Embryonic facial prominence (tissue), 1 donor: ENCODE measurements around the gene TMEM108.
A peak's percentile ranks its signal among the peaks of the same experiment; 100 is the strongest.

Source experiments
- DNase-seq: peaks from one replicate; pipeline ENCODE4 v3.0.0-alpha.2; 2016; ENCODE audit errors: extremely low spot score

Gene TMEM108

DNA sequence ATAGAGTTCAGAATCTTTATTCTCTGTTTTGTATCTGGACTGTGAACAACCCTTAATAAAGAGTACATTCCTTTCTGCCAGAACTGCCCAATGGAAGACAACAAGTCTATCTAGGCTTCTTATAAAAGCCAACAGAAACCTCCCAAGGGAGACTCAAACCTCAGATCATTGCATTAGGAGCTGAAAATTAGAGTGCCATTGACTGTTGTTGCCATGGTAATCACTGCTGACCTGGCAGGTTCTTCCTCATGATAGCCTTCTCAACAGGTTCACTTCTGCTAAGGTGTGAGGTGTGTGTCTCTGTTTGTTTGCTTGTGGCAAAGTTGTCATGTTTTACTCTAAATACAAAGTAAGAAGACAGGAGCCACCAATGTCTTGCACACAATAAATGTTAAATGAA lies 79.2 kb downstream of the TMEM108 start:
- no peak for DNase-seq

DNA sequence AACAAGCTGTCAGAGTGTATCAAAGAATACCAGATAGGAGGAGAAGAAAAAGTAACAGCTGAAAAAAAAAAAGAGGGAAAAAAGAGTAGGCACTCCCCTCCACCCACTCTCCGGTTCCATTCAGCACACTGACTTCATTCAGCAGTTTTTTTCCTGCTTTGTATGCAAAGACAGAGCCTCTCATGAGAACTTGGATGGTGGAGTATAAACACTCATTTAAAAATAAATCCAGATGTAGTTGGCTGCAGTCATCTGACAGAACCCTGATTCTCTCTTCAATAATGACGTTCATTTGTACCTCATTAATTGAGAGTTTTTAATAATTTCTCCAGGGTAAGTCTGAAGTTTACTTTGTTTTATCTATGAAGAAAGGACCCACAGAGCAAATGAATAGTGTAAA lies 81.0 kb downstream of the TMEM108 start:
- no peak for DNase-seq

DNA sequence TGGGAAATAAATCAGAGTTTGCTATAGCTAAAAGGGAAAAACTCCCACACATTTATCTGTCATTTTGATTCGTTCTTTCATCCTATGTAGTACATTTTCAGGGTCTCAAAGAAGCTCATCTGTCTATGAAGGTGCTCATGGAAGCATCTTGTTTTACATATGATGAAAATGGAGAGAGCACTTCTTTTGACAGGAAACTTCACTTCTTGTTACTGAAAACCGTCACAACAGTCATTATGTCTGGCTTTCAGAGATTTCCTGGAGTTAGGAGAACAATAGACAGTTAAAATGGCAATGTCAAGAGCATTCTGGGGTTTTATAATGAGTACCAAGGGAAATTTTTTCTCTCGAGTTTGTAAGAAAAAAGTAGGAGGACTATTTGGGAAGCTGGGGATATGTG lies 83.3 kb downstream of the TMEM108 start:
- DNase-seq, result no peak

DNA sequence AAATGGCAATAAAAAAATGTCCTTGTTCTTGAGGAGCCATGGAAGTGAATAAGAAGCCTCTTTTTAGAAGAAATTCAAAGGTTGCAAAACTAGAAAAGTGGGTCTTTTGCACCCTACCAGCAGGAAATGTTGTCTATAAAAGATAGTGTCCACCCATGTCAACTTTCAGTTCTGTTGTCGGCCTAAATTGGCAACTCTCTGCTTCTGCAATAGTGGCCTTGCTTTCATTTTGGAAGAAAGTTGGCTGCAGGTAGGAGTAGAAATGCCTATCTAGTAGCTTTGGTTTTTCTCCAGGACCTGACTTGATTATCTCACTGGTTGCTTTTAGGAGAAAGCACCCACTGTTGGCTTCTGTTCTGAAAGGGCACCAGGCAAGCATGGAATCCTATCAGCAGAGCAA lies 85.4 kb downstream of the TMEM108 start:
- no peak for DNase-seq

DNA sequence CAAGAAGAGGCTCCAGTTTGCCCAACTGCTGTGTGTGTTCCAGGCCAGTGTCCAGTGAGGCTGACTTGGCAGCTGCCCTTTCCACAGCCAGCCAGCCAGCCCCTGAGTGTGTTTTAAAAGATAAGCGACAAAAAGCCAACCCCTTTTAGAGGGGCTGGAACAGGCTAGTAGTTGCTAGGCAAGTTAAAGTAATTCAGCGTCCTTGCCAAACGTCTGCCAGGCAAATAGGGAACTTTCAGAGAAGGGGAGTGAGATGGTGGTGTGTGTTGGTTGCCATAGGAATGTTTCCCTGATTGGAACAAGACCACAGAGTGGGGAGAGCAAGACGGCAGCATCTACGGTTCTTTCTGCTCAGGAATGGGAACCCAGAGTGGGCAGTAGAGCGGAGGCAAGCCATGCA lies 86.3 kb downstream of the TMEM108 start:
- peak; percentile 81 for DNase-seq

DNA sequence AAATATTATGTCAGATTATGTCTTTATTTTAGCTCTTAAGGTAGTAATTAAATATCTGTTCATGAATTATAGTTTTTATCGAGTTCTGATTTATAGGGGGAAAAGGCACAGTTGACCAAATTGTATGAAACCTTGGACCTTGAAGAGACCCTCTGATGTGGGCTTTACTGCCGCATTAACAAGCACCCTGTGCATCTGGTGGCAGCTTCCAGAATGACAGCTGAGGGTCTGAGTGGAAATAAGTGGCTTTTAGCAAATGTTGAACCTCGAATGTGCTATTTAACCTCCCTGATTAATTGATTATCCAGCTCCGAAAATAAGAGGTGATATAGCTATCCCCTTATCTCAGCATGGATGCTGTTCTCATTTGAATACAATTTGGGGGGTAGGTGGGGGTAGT lies 87.0 kb downstream of the TMEM108 start:
- DNase-seq, result no peak

DNA sequence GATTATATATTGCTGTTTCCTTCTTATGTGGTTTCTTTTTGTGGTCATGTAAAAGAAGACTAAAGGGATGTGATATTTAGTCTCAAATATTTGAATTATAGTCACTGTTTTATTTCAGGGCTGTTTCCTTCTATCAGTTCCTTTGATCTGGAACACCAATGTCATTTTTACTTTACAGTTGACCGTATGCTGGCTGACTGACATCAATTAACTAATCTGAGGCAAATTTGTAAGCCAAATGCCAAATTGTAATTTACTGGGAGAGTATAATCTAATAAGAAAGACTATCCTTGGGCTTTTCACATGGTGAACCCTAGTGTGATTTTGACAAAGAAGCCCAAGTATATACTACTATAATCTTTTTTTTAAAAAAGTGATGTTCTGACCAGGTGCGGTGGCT lies 87.6 kb downstream of the TMEM108 start:
- no peak for DNase-seq

DNA sequence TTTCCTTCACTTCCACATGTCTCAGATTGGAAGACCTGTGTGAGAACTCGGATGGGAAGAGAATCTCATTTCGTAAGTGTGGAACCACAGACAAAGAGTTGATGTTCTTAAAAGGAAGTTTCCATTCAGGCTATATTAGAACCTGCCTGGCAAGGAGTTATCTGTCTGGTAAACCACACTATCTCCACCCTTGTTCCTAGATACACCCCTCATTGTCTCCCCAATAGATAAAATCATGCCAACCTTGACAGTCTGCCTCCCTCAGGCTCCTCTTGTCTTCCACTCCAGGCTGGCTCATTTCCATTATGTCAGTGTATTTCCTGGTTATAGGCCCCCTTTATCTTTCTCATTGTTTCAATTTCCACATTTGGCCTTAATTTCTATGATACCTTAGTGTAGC lies 89.2 kb downstream of the TMEM108 start:
- DNase-seq, result no peak

DNA sequence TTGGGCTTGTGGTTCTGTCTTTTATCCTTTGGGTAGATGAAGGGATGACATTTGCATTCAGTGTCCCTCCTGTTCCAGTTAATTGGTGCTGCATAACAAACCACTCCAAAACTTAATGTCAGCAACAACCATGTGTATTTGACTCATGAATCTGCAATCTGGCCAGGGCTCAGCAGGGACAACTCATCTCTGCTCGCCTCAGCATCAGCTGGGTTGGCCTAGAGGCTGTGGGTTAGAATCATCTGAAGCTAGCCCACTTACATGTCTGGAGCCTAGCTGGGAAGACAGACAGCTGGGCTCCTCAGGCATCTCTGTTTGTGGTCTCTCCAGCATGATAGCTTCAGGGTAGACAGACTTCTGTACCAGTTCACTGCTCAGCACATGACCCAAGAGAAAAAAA lies 92.0 kb downstream of the TMEM108 start:
- DNase-seq, result no peak

DNA sequence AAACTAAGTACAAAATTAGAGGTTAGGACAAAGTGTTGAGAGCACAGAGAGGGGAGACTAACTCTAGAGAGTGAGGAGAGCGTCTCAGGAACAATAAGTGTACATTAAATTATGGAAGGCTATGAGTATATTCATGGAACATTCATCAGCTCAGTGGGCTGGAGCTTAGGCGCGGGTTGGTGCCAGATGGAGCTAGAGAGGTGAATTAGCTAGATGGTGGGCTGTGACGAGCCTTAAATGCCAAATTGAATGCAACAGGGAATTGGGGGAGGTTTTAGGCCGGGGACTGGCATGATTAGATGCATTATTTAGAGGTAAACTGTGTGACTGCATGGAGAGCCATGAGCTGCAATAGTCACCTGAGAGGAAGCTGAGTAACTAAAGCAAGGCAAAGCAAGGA lies 97.1 kb downstream of the TMEM108 start:
- DNase-seq, result no peak

DNA sequence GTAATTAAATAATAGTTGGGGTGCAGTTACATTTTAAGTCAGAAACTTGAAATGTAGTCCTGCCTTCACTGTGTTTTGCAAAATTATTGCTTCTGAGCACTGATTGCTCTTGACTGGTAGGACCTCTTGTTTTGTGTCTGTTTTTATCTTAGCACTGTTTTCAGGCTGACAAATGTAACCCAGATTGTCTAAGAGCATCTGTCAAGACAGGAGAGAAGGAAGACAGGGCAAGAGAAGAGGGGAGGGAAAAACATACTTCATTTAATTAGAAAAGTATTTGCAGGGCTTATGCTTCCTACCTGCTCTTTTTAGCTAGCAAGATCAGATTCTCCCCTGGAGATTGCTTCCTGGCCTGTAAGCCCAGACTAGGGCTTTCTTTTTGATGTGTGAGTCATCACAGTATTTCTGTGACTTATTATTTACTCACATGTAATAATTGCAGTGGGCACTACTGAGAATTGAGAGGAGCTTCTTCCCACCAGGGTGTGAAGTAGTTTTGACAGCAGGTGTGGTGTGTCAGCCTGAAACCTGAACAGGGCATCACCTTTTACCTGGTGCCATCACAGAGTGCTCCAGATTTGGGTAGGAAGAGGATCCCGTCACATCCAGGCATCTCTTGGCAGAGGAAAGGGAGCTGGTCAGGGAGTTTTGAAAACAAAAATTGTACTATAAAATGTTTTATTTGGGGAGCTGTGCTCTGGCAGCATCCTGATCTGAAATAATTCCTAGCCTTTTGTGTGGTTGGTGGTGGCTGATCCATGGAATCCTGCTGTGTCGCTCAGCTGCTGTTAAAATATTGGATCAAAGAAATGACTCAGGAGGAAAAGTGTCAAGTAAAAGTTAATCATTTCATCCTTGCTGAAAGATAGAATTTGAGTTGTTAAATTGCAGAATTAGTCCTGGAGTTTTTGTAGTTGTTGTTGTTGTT lies 98.2 kb downstream of the TMEM108 start:
- DNase-seq, result no peak

DNA sequence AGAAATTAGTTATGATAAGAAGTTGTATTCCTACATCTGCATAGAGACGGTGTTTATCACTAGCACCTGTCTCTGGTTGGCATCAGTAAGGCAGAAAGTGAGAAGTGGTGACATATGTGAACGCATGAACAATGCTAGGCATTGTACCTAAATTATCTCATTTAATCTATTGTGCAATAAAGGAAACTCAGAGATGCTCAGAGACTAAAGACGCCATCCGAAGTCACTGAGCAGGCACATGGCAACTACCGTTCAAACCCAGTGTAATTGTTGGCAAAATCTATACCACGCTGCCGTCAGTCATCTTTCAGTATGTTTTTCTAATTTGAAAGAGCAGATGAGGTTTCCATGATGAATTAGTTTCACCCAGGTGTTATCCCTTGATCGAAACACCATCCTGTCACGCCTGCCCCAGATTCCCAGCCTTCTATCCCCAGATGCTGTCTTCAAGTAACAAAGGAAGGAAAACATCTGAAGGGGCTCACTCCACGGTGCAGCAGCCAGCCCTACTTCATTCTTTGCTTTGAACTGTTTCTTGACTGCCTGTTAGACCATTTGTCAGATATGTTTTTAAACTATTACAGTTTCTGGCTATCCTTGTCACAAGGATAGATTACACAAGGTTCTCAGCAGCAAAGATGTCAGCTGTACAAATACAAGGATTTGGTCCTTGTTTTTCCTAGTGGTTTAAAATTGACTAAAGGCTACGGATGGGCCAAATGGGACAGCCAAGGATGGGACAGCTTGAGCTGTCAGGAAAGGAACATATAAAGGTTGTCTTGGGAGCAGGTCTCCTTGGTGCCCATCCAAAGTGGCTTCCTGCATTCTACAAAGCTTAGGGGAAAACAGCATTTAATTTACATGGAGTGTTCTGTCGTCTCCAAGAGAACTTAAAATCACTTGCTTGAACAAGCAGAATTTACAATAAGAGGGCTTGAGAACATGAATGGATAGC lies 99.1 kb downstream of the TMEM108 start:
- DNase-seq, result no peak

DNA sequence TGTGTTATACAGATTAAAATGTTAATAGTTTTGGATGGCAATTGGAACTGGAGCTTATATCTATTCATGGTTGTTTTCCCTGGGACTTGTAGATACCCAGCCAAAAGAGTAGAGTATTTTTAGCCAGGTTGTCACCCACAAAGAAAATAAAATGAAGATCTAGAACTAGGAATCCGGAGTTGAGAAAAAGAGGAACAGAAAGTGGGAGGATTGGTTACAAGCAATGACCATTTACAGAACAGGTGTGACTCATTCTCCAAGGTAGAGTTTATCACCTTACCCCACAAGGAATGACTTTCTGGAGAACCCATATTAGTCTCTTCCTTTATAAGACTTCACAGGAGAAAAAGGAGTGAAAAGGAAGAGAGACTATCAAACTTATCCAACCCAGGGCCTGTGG lies 99.8 kb downstream of the TMEM108 start:
- DNase-seq, result no peak

DNA sequence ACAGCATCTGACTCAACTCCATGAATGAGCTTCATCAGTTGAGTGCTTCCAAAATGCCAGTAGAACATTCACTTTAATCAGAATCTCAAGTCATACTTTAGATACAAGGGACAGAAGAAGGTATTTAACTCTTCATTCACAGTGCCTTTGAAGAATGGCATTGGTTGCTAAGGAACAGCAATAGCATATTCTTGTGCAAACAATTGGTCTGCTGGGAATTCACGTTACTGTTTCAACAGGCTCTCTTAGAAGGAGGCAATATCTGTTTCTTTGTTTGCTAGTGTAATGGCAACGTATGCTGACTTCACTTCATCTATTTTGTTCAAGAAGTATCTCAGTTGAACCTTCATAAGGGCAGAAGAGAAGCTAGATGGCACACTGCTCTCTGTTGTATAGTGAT lies 113.9 kb downstream of the TMEM108 start:
- no peak for DNase-seq

DNA sequence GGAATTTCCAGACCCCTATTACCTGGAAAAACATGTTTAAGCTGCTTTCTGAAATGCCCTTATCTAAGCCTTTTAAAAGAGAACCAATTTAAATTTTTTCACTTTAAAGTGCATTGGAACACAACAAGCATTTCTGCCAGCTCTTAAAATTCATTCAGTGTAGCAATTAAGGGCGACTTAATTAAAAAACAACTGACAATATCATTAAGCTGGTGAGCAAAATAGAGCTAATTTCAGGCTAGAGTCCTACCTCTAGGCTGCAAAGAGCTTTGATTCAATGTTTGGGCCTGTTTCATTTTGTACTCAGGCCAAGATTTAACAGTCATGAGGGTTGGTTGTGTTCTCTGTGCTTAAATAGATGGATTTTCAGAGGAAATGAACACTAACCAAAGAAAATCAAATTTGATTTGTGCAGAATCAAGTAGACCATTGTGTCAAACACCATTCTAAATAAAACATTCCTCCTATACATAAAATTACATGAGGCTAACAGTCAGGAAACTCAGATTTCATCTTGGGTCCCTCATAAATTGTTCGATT lies 114.6 kb downstream of the TMEM108 start:
- DNase-seq, result no peak

DNA sequence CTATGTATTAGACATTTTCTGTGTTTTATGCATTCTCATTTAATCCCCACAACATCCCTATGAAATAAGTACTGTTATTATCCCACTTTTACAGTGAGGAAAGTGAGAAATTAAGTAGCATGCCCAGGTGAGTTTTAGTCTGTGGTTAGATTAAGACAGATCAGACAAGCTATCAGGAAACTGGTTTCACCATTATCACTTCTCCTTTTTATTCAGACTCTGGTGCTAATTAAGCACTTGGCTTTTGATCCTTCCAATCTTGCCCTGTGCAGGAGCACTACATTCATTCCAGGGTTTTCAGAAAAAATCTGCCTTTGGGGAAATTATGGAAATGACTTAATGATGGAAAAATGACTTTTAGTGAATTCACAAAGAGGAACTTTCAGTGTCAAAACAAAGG lies 115.2 kb downstream of the TMEM108 start:
- DNase-seq, result no peak

DNA sequence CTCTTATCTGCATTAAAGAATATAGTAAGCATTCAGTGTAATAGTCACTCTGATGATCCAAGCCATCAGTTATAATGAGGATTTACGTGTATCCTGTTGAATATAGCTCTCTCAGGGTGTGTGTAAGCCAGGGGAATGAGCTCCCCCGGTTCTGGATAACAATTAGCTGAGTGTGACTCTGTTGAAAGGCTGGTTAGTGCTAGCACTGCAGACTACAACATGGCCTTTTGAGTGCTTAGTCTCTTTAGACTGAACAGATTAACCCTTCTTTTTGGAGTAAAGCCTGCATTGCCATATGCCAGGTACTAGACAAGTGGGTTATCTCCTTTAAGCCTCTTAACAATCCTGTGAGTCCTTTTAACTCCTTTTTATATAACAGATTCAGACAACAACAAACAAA lies 119.5 kb downstream of the TMEM108 start:
- no peak for DNase-seq

DNA sequence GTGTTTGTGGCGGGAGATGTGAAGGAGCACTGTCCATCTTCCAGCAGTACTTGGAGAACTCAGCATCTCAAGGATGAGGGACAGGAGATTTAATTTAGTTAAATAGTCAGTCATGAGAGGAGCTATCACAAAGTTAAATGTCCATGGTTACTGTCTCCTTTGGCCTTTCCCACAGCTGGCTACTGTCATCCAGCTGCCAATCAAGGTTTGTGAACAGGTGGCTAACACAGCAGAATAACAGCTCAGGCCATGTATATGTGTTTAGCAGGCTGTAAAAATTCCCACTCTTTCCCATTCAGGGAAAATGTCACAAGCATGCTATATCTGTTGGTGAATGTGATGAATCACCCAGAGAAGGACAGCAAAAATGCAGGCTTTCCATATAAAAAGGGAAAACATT lies 120.5 kb downstream of the TMEM108 start:
- no peak for DNase-seq

DNA sequence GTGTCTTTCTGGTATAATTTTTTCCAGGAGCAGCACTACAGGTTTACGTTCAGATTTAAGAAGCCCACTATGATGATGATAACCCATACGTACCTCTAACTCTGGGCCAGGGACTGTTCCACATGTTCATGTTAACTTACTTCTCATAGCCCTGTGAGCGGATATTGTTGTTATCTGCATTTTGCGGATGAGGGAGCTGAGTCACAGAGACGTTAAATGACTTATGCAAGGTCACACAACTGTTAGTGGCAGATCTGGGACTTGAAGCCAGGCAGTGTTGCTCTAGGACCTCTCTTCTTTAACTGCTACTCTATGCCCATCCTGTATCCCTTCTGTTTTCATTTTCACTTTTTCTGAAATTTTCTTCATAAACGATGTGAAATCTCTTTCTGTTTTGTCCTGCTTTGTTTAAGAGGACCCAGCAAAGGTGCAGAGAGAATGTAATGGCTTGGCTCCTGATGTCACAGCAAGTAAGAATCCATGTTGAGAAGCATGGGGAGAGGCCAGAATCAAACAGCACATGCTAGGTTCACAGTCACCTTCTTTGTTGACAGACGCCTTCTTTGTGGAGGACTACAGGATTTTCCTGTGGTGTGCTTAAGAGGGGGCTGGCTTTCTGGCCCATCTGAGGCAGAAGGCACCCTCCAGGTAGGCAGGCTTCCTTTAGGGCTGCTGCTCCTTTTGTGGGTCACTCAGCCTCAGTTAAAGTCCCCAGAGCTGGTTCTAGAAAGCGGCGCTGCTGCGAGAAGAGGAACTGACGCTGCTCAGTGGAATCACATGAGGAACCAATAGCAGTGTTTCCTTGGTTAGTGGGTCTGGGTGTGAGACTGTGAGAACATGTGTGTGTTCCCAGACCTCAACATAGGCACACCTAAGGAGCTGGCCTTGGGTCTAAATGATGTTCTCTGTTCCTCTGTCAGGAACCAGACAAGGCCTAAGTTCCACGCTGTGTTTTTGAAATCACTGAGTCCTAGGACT lies 121.6 kb downstream of the TMEM108 start:
- no peak for DNase-seq

DNA sequence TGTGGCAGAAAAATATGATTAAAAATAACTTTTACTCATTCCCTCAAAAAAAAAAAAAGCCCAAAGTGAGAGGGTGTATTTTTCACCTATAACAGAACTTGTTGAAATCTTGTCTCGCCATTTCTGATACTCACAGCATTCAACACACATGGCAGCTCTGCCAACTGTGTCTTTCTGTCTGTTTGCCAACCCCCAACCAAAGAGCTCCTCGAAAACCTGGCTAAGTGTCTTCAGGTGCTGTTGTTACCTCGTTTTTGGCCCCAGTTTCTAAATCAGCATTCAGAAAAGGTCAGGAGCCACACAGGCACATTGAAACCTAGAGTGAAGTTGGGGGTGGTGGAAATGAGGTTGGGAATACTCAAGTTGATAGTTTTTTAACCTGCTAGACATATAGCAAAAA lies 123.5 kb downstream of the TMEM108 start:
- no peak for DNase-seq

DNA sequence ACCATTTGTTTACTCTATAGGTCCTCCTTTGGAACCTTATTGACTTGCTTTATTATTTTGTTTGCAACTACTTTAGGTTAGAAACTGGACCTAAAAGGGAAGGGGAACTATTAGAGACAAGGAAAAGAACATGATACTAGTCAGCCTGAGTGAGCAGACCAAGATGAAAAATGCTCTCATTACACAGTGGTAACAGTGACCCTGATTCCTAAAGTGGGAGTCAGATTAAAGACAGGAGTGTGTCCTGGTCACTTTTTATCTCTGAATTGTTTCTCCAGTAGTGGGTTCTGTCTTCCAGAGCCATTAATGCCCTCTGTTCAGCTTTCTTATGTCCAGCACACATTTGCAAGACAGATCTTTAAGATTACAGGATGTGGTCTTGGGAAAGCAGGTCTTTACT lies 124.1 kb downstream of the TMEM108 start:
- DNase-seq, result no peak
